Measurements from ENCODE around the gene LNPEP. TPM values are rescaled to one million over a fixed set of nuclear protein-coding genes. Genes with fewer than 3 reads are reported as not detected.
A peak's percentile ranks its signal among the peaks of the same experiment; 100 is the strongest.

Gene LNPEP
- total and polyA plus RNA-seq, 2 of the 4 experiments (the other 2 are of a cell fraction), result 3.6 to 27.4 TPM

DNA sequence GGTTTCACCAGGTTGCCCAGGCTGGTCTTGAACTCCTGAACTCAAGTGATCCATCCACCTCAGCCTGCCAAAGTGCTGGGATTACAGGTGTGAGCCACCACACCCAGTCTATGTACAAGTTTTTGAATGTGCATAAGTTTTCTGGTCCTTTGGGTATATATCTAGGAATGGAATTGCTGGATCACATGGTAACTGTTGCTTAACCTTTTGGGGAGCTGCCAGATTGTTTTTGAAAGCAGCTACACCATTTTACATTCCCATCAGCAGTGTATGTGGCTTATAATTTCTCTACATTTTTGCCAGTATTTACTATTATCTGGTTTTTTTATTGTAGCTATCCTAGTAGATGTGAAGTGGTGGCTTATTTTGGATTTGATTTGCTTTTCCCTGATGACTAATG is 8.9 kb upstream of the LNPEP start:
- Histone ChIP-seq H3K9ac (ENCODE audit: low read depth, low read length) (no peak overlapping the region), H3K27me3 (ENCODE audit: control insufficient read depth, insufficient read depth, low read length) (no peaks in the 10 kb centered on the region), H3K14ac (replicated peaks; ENCODE audit: low read depth, low read length) (no peak overlapping the region; the same call in 1 of the 2 replicates), H2BK15ac (ENCODE audit: low read depth, low read length) (no peak overlapping the region), H4K8ac (ENCODE audit: low read depth in 2 of 2, low read length in 2 of 2) (no peak overlapping the region), H3K4me1 (ENCODE audit: control insufficient read depth, insufficient read depth, low read length) (0 out of 2 replicates have a peak, but pooled peaks cover 1% of the 10 kb centered on the region), H3K4me2 (ENCODE audit: low read depth, low read length) (no peak overlapping the region), H4K91ac (ENCODE audit: insufficient read depth, low read depth, low read length) (no peak overlapping the region), H3K4ac (ENCODE audit: low read depth, low read length) (no peak overlapping the region), H3K27ac (ENCODE audit: insufficient read depth, low read length) (no peak overlapping the region), H3K79me1 (ENCODE audit: low read depth in 1 of 2, low read length in 2 of 2) (no peaks in the 10 kb centered on the region), H2AK5ac (ENCODE audit: low read depth, low read length) (no peak overlapping the region), H3K23ac (ENCODE audit: low read depth, low read length) (no peak overlapping the region), H4K20me1 (ENCODE audit: insufficient read depth, low read length) (no peaks in the 10 kb centered on the region), H4K5ac (ENCODE audit: low read depth, low read length) (no peak overlapping the region), H3K18ac (ENCODE audit: low read depth, low read length) (no peak overlapping the region), H2BK120ac (ENCODE audit: low read depth, low read length) (no peak overlapping the region), H2AK9ac (replicated peaks; ENCODE audit: low read depth, low read length, poor library complexity) (no peak overlapping the region), H2BK5ac (ENCODE audit: low read depth, low read length, poor library complexity, severe bottlenecking) (no peak overlapping the region), H3K56ac (ENCODE audit: extremely low read depth, insufficient read depth, low read length) (no peak overlapping the region), H3K9me3 (ENCODE audit: control insufficient read depth, insufficient read depth, low read length) (no peaks in the 10 kb centered on the region), H3K4me3 (ENCODE audit: insufficient read depth, low read depth, low read length) (no peak overlapping the region), H2BK20ac (ENCODE audit: low read depth, low read length) (no peak overlapping the region), H2AFZ (replicated peaks; ENCODE audit: low read length, poor library complexity) (no peak overlapping the region), H3K9me1 (ENCODE audit: insufficient read depth, low read length) (no peaks in the 10 kb centered on the region; the same call in none of the 2 replicates), H3K36me3 (ENCODE audit: control insufficient read depth, insufficient read depth, low read length) (no peaks in the 10 kb centered on the region)
- ChIA-PET POLR2A (ENCODE audit: unreplicated experiment) (no interaction called here), CTCF (interaction anchor here (0.6 to 1.1 kb wide), 3 partner anchors 62 to 224 kb away, joined by 3 to 4 read pairs (median 3); no protein-coding TSS in a partner anchor)
- in situ Hi-C loops (cut with MboI; ENCODE audit: low sequenced_read_pairs) (no loop called here), intact Hi-C loops (cut with micrococcal nuclease) (no loop called here), dilution Hi-C loops (cut with HindIII; ENCODE audit: low sequenced_read_pairs, unreplicated experiment) (no loop called here)
- no TSS peak for BruUV-seq (replicated peaks)
- no peak for ATAC-seq (ENCODE audit: low read depth)
- TF ChIP-seq CEBPB (IDR thresholded peaks at IDR 0.05; ENCODE audit: low read depth, low read length), result peak; percentile 65; the same call in 1 of the 2 replicates
- TF ChIP-seq, protein P1, sequence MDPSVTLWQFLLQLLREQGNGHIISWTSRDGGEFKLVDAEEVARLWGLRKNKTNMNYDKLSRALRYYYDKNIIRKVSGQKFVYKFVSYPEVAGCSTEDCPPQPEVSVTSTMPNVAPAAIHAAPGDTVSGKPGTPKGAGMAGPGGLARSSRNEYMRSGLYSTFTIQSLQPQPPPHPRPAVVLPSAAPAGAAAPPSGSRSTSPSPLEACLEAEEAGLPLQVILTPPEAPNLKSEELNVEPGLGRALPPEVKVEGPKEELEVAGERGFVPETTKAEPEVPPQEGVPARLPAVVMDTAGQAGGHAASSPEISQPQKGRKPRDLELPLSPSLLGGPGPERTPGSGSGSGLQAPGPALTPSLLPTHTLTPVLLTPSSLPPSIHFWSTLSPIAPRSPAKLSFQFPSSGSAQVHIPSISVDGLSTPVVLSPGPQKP (IDR thresholded peaks at IDR 0.05; ENCODE audit: borderline replicate concordance, low read depth, low read length), result no peak
- peak; percentile 28 for DNase-seq
